Measurements from ENCODE around the gene NUDCD3. TPM values are rescaled to one million over a fixed set of nuclear protein-coding genes. Genes with fewer than 3 reads are reported as not detected.

Gene NUDCD3
- total RNA-seq, 1 donor: 54.3 TPM

- Histone ChIP-seq H3K4me3 (ENCODE audit: insufficient read depth, low read length) (no peak overlapping the region), H3K27me3 (ENCODE audit: insufficient read depth, low read length) (peaks cover 14% of the 10 kb centered on the region), H3K36me3 (ENCODE audit: insufficient read depth, low read length) (no peaks in the 10 kb centered on the region), H3K27ac (ENCODE audit: low read depth, low read length) (no peak overlapping the region), H3K9me3 (ENCODE audit: low read depth, low read length) (no peaks in the 10 kb centered on the region), H4K20me1 (ENCODE audit: insufficient read depth, low read length) (no peaks in the 10 kb centered on the region), H2AFZ (ENCODE audit: low read length) (no peak overlapping the region), H3K4me1 (ENCODE audit: insufficient read depth, low read length) (no peaks in the 10 kb centered on the region), H3K4me2 (ENCODE audit: insufficient read depth, low read length) (no peak overlapping the region), H3K79me2 (ENCODE audit: insufficient read depth, low read length) (no peaks in the 10 kb centered on the region)
- no peak for DNase-seq (ENCODE audit: insufficient read length, low spot score, missing footprints)
- TF ChIP-seq, protein P1, sequence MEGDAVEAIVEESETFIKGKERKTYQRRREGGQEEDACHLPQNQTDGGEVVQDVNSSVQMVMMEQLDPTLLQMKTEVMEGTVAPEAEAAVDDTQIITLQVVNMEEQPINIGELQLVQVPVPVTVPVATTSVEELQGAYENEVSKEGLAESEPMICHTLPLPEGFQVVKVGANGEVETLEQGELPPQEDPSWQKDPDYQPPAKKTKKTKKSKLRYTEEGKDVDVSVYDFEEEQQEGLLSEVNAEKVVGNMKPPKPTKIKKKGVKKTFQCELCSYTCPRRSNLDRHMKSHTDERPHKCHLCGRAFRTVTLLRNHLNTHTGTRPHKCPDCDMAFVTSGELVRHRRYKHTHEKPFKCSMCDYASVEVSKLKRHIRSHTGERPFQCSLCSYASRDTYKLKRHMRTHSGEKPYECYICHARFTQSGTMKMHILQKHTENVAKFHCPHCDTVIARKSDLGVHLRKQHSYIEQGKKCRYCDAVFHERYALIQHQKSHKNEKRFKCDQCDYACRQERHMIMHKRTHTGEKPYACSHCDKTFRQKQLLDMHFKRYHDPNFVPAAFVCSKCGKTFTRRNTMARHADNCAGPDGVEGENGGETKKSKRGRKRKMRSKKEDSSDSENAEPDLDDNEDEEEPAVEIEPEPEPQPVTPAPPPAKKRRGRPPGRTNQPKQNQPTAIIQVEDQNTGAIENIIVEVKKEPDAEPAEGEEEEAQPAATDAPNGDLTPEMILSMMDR (IDR thresholded peaks at IDR 0.05; ENCODE audit: extremely low read depth, low read depth, low read length): no peak
Measured at GRCh38 chr7:44346063-44346462, 144.4 kb downstream of the NUDCD3 start.

DNA sequence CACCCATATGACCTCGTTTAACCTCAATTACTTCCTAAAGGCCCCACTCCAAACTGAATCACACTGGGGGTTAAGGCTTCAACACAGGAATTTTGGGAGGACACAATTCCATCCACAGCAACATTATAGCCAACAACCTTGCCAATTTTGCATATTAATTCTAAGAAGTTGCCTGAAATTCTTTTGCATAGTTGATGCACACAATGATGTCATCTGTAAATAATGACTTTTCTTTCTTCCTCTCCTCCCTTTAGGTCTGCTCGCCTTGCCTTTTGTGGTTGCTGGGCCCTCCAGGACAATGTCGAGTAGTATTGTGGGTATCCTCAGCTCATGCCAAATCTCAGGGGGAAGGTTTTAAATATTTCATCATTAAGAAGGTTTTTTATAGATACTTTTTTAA, 149.1 kb downstream of the NUDCD3 start:
- no peak overlapping the region for H3K27ac ChIP-seq (ENCODE audit: low read depth, low read length)
- no peak overlapping the region for H3K4me3 ChIP-seq (ENCODE audit: insufficient read depth, low read length)
- H3K79me2 ChIP-seq (ENCODE audit: insufficient read depth, low read length): no peaks in the 10 kb centered on the region
- no peak overlapping the region for H2AFZ ChIP-seq (ENCODE audit: low read length)
- peaks cover 26% of the 10 kb centered on the region for H3K27me3 ChIP-seq (ENCODE audit: insufficient read depth, low read length)
- no peak for DNase-seq (ENCODE audit: insufficient read length, low spot score, missing footprints)
- no peaks in the 10 kb centered on the region for H3K9me3 ChIP-seq (ENCODE audit: low read depth, low read length)
- no peak overlapping the region for H3K4me2 ChIP-seq (ENCODE audit: insufficient read depth, low read length)
- no peaks in the 10 kb centered on the region for H4K20me1 ChIP-seq (ENCODE audit: insufficient read depth, low read length)
- no peaks in the 10 kb centered on the region for H3K36me3 ChIP-seq (ENCODE audit: insufficient read depth, low read length)
- TF ChIP-seq, protein P1 (IDR thresholded peaks at IDR 0.05; ENCODE audit: extremely low read depth, low read depth, low read length): no peak
- H3K4me1 ChIP-seq (ENCODE audit: insufficient read depth, low read length): no peaks in the 10 kb centered on the region

GRCh38 chr7:44338600-44338999, 151.9 kb downstream of the NUDCD3 start:
- no peak overlapping the region for H3K4me2 ChIP-seq (ENCODE audit: insufficient read depth, low read length)
- no peaks in the 10 kb centered on the region for H4K20me1 ChIP-seq (ENCODE audit: insufficient read depth, low read length)
- H3K27ac ChIP-seq (ENCODE audit: low read depth, low read length): no peak overlapping the region
- TF ChIP-seq, protein P1 (IDR thresholded peaks at IDR 0.05; ENCODE audit: extremely low read depth, low read depth, low read length): no peak
- H3K9me3 ChIP-seq (ENCODE audit: low read depth, low read length): no peaks in the 10 kb centered on the region
- peaks cover 12% of the 10 kb centered on the region for H3K27me3 ChIP-seq (ENCODE audit: insufficient read depth, low read length)
- H3K79me2 ChIP-seq (ENCODE audit: insufficient read depth, low read length): no peaks in the 10 kb centered on the region
- H3K36me3 ChIP-seq (ENCODE audit: insufficient read depth, low read length): no peaks in the 10 kb centered on the region
- DNase-seq (ENCODE audit: insufficient read length, low spot score, missing footprints): no peak
- H3K4me1 ChIP-seq (ENCODE audit: insufficient read depth, low read length): no peaks in the 10 kb centered on the region
- no peak overlapping the region for H2AFZ ChIP-seq (ENCODE audit: low read length)
- H3K4me3 ChIP-seq (ENCODE audit: insufficient read depth, low read length): no peak overlapping the region

GRCh38 chr7:44336491-44336890, 154.0 kb downstream of the NUDCD3 start:
- Histone ChIP-seq H3K36me3 (ENCODE audit: insufficient read depth, low read length) (no peaks in the 10 kb centered on the region), H3K4me3 (ENCODE audit: insufficient read depth, low read length) (no peak overlapping the region), H3K4me1 (ENCODE audit: insufficient read depth, low read length) (no peaks in the 10 kb centered on the region), H3K27ac (ENCODE audit: low read depth, low read length) (no peak overlapping the region), H3K4me2 (ENCODE audit: insufficient read depth, low read length) (no peak overlapping the region), H2AFZ (ENCODE audit: low read length) (no peak overlapping the region), H3K27me3 (ENCODE audit: insufficient read depth, low read length) (peaks cover 12% of the 10 kb centered on the region), H4K20me1 (ENCODE audit: insufficient read depth, low read length) (no peaks in the 10 kb centered on the region), H3K9me3 (ENCODE audit: low read depth, low read length) (no peaks in the 10 kb centered on the region), H3K79me2 (ENCODE audit: insufficient read depth, low read length) (no peaks in the 10 kb centered on the region)
- TF ChIP-seq, protein P1 (IDR thresholded peaks at IDR 0.05; ENCODE audit: extremely low read depth, low read depth, low read length): no peak
- no peak for DNase-seq (ENCODE audit: insufficient read length, low spot score, missing footprints)
